ENCODE data around the gene URI1. TPM values are rescaled to one million over a fixed set of nuclear protein-coding genes. Genes with fewer than 3 reads are reported as not detected.
"Not testable (repeated sequence)": the region's sequence is repeated elsewhere in the genome, so short reads cannot be mapped to it uniquely, and the experiment has no call there.

Gene URI1
- total RNA-seq, 4 donors from 2014 or later, result 52.2 to 63.2 (median 58.6) TPM

DNA sequence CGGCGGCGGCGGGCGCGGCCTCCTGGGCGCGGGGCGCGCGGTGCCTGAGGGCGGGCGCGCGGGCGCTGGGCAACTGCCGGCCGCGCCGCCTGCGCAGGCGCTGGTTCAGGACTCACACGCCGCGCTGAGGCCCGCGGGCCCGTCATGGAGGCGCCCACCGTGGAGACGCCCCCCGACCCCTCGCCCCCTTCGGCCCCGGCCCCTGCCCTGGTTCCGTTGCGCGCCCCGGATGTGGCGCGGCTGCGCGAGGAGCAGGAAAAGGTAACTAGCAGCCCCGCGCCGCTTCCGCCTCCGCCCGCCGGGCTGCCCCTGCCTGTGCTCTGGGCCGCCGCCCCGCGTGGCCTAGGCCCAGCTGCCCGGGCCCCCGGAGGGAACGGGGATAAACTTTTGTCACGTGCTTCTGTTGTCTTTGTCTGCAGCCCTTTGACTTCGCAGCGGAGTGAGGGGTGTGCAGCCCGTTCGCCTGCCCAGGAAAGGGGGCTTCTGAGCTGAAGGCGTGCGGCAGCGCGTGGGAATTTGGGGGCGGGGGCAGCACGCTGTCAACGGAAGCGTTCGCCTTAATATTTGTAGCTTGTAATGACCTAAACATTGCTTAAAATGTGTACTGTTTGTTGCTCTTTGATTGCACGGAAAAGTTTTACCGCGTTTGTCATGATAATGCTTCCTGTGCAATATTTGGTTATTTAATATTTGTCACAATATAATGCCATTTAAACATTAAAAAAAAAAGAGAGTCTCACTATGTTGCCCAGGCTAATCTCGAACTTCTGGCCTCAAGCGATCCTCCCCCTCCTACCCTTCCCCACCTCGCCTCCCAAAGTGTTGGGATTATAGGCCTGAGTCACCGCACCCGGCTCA is 594 bp downstream of the URI1 start:
- DNase-seq (ENCODE audit: low spot score) (no peak), ATAC-seq (ENCODE audit: low FRiP score) (peak; percentile 70)
- TF ChIP-seq, protein P1, sequence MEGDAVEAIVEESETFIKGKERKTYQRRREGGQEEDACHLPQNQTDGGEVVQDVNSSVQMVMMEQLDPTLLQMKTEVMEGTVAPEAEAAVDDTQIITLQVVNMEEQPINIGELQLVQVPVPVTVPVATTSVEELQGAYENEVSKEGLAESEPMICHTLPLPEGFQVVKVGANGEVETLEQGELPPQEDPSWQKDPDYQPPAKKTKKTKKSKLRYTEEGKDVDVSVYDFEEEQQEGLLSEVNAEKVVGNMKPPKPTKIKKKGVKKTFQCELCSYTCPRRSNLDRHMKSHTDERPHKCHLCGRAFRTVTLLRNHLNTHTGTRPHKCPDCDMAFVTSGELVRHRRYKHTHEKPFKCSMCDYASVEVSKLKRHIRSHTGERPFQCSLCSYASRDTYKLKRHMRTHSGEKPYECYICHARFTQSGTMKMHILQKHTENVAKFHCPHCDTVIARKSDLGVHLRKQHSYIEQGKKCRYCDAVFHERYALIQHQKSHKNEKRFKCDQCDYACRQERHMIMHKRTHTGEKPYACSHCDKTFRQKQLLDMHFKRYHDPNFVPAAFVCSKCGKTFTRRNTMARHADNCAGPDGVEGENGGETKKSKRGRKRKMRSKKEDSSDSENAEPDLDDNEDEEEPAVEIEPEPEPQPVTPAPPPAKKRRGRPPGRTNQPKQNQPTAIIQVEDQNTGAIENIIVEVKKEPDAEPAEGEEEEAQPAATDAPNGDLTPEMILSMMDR (IDR thresholded peaks at IDR 0.05), result no peak

DNA sequence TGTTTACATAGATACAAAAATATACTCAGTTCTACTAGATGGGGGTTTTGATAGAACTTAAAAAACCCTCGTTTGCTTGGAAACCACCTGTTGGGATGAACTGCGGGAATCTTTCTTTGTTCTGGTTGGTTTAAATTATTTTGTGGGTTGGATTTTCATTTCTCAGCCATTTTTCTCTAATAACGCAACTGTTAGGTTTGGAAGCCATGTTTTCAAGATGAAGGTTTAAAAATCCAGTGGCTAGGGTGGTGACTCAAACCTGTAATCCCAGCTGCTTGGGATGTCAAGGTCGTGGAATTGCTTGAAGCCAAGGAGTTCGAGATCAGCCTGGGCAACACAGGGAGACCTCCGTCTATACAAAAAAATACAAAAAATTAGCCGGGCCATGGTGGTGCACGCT is 1.6 kb downstream of the URI1 start:
- ATAC-seq (ENCODE audit: low FRiP score), result no peak
- TF ChIP-seq, protein P1 (IDR thresholded peaks at IDR 0.05), result no peak
- no peak for DNase-seq (ENCODE audit: low spot score)

DNA sequence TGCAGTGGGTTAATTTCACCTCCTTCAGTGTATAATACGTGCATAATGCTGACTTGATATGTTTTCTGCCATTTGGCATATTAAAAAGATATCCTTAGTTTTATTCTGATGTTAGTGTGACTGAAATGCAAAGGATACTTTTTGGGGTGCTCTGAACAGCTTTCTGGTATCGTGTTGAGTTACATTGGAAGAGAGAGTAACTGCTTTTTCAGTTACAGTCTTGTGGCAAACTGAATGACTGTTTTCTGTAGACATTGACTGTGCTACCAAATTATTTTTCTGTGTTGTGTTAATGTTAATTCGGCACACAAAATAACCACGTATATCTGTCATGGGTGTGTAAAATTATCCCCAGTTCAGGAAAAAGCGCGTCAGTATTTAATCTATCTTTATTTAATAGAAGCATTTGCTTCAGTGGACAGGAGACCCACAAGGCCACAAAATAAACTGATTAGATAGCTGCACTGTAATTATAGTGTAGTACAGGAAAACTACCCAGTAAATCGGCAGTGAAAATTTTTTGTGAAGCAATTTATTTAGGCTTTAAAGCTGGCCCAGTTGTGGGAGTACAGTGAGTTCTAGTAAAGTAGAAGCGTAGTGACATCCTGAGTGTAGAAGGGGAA is 2.5 kb downstream of the URI1 start:
- DNase-seq (ENCODE audit: low spot score) (no peak), ATAC-seq (ENCODE audit: low FRiP score) (no peak)
- TF ChIP-seq, protein P1 (IDR thresholded peaks at IDR 0.05), result no peak

DNA sequence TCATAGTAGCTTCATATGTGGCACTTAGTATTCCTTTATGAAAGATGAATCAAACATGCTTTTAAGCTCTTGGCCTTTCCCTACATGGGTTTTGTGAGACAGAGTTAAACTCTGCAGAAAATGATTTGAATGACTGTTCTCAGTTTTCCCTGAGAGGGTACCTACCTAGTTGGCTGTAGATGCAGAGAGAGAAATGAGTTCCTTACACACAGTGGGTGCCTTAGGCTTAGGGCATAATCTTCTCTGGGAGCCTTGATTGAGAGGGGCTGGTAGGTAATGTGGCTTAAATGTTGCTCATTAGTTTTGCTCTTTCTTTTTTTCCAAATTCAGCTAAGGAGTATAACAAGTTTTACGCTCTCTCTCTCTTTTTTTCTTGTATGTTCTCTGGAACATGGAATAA is 3.0 kb downstream of the URI1 start:
- TF ChIP-seq, protein P1 (IDR thresholded peaks at IDR 0.05), result no peak
- ATAC-seq (ENCODE audit: low FRiP score) (no peak), DNase-seq (ENCODE audit: low spot score) (no peak)

DNA sequence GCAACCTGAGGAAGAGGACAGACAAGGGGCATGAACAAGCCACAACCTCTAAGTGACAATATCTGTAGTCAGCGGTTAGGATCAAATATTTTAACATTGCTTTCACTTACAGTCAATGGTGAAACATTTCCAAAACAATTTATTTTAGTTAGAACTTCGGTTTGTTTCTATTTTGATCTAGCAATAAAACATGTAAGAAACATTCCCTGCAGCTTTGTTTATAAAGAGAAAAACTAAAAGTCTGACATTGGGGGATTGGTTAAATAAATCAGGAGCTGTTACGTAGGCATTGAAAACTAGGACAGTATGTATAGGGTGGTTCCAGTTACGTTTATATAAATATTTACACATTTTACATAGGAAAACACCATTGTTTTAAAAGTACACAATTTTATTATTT is 3.4 kb downstream of the URI1 start:
- TF ChIP-seq, protein P1 (IDR thresholded peaks at IDR 0.05), result no peak
- ATAC-seq (ENCODE audit: low FRiP score) (no peak), DNase-seq (ENCODE audit: low spot score) (no peak)

DNA sequence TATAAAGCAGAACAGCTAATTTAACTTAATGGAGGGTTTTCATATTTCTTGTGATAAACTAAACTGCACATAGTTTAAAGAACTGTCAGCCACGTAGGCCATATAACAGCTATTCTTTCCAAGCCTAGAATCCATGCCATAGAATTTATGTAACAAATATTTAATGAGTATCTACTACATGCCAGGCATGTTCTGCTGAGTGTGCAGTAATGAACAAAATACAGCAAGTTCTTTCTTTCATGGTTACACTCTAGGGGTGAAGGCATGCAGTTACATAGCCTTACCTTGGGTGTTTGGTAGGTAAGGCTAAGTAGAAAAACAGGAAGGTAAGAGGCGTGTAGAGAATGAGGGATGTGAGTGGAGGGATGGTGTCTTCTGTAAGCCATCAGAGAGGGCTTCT is 4.6 kb downstream of the URI1 start:
- TF ChIP-seq, protein P1 (IDR thresholded peaks at IDR 0.05), result no peak
- DNase-seq (ENCODE audit: low spot score) (no peak), ATAC-seq (ENCODE audit: low FRiP score) (no peak)

DNA sequence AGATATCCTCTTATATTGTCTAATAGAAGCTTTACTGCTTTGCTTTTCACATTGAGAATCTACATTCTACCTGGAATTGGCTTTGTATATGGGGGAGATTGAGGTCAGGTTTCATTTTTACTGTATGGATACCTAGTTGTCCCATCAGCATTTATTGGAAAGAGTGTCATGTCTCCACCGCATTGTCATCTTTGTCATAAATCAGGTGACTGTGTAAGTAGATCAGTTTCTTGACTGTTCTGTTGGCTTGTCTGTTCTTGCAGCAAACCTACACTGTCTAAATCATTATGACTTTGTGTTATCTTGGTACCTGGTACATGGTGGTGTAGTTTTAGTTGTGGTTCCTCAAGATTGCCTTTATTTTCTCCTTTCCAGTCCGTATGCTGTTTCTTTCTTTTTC is 5.8 kb downstream of the URI1 start:
- DNase-seq (ENCODE audit: low spot score) (no peak), ATAC-seq (ENCODE audit: low FRiP score) (no peak)
- TF ChIP-seq, protein P1 (IDR thresholded peaks at IDR 0.05), result no peak

DNA sequence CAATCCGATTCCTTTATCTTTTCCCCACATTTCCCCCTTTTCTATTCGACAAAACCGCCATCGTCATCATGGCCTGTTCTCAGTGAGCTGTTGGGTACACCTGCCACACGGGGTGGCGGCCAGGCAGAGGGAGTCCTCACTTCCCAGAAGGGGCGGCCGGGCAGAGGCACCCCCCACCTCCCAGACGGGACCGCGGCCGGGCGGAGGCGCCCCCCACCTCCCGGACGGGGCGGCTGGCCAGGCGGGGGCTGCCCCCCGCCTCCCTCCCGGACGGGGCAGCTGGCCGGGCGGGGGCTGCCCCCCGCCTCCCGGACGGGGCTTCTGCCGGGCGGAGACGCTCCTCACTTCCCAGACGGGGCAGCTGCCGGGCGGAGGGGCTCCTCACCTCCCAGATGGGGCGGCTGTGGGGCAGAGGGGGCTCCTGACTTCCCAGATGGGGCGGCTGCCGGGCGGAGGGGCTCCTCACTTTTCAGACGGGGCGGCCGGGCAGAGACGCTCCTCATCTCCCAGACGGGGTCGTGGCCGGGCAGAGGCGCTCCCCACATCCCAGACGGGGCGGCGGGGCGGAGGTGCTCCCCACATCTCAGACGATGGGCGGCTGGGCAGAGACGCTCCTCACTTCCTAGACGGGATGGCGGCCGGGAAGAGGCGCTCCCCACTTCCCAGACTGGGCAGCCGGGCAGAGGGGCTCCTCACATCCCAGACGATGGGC is 6.9 kb downstream of the URI1 start:
- DNase-seq (ENCODE audit: low spot score); ATAC-seq (ENCODE audit: low FRiP score): not testable (repeated sequence)

Measured in omental fat pad (tissue), 4 donors.